AG09319 (cell line): ENCODE measurements around the gene ITPK1.

Experiments used
- DNase-seq: peaks from one replicate; pipeline ENCODE4 v3.0.0-alpha.2; 2010; ENCODE audit warnings: low read depth; ENCODE audit errors: extremely low read depth
- TF ChIP-seq, protein P1 (sequence below): IDR thresholded peaks from 2 replicates; pipeline ENCODE4 v1.5.1; 2011; ENCODE audit warnings: low read depth, mild to moderate bottlenecking, inconsistent platforms, low read length, moderate library complexity

The ITPK1 gene

GRCh38 chr14:92971601-92972180, 144.0 kb downstream of the ITPK1 start:
- DNase-seq: no peak
- TF ChIP-seq, protein P1, sequence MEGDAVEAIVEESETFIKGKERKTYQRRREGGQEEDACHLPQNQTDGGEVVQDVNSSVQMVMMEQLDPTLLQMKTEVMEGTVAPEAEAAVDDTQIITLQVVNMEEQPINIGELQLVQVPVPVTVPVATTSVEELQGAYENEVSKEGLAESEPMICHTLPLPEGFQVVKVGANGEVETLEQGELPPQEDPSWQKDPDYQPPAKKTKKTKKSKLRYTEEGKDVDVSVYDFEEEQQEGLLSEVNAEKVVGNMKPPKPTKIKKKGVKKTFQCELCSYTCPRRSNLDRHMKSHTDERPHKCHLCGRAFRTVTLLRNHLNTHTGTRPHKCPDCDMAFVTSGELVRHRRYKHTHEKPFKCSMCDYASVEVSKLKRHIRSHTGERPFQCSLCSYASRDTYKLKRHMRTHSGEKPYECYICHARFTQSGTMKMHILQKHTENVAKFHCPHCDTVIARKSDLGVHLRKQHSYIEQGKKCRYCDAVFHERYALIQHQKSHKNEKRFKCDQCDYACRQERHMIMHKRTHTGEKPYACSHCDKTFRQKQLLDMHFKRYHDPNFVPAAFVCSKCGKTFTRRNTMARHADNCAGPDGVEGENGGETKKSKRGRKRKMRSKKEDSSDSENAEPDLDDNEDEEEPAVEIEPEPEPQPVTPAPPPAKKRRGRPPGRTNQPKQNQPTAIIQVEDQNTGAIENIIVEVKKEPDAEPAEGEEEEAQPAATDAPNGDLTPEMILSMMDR: no peak

GRCh38 chr14:92970271-92970670, 145.5 kb downstream of the ITPK1 start:
- TF ChIP-seq, protein P1: no peak
- DNase-seq: no peak

DNA sequence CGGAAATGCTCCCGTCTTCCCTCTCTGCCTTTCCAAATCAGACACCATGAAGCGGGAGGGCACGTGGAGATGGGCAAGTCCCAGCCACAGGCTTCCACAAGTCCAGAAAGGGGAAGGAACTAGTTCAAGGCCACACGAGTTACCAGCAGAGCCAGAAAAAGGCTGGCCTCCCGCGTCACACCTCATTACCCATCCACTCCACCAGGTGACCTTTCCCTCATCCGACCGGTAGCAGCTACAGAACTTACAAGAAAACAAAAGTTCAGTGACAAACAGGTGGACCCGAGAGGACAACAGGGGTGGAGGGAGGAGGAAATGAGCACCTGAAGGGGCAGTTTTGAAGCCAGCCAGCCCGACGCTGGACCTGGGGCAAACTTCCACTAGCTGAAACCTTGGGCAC, 145.9 kb downstream of the ITPK1 start:
- no peak for DNase-seq

DNA sequence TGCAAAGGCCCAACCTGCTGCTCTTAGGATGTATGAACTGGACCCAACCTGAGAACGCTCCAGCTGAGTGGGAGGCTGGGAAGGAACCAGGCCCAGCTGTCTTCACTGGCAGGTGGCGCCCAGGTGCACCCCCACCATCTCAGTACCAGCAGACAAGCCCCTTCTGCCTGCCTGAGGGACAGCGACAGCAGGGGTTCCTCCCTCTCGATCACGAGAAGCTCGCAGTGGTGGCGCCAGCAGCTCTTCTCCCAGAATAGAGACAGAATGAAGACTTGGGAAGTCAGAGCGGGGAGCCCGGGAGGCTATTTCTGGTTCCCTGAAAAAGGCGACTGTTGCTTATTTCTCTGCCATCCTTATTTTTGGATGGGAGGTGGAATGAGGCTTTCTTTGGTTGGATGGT, 146.3 kb downstream of the ITPK1 start:
- DNase-seq: no peak
- TF ChIP-seq, protein P1: no peak

More for the DNA sequence above, 145.9 kb downstream of the ITPK1 start:
- TF ChIP-seq, protein P1: no peak

DNA sequence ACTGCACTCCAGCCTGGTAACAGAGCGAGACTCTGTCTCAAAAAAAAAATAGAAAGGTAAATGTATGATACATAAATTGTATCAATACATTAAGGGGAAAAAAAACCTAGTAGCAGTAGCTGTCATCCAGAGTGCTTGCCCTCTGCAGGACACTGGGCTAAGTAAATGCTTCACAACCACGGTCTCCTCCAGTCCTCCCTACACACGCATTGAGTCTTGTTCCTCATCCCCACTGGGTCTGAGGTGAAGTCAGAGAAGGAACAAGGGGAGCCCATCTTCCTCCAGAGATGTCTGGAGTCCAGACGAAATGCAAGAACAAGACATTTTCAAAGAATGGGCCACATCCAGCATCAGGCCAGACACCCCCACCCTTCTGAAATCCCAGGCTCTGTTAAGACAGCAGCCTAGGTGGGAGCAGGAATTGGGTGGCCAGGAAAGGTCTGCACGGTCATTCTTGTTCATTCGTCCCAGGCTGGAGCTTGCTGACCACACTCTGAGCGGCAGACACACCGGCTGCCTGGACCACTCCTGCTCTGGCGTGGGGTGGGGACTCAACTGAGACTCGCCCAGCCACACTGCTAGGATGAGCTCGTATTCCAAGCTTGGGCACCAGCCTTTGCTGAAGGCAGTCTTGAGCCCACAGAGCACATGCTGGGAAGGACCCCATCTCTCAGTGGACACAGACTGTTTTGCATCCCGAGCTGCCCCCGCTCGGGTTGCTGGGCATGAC, 147.3 kb downstream of the ITPK1 start:
- TF ChIP-seq, protein P1: no peak
- no peak for DNase-seq

DNA sequence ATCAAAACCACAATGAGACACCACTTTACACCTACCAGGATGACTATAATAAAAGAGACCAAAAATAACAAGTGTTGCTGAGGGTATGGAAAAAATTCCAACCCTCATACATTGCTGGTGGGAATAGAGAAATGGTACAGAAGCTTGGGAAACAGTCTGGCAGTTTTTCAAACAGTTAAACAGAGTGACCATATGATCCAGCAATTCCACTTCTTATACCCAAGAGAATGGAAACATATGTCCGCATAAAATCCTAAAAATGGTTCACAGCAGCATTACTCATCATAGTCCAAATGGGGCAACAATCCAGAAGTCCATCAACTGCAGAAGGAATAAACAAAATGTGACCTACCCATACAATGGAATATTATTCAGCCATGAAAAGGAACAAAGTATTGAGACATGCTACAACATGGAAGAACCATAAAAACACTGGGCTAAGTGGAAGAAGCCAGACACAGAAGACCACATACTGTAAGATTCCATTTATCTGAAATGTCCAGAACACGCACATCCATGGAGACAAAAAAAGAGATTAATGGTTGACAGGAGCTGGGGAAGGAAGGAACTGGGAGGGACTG, 148.3 kb downstream of the ITPK1 start:
- TF ChIP-seq, protein P1: no peak
- no peak for DNase-seq

DNA sequence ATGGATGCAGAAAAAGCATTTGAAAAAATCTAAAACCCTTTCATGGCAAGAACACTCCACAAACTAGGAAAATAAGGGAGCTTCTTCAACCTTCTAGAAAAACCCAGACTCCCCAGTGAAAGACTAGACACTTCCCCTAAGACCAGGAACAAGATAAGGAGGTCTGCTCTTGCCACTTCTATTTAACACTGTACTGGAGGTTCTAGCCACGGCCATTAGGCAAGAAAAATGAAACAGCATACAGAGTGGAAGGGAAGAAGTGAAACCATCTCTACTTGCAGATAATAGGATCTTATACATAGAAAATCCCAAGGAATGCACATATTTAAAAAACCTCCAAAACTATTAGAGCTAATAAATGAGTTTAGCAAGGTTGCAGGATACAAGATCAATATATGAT, 150.4 kb downstream of the ITPK1 start:
- TF ChIP-seq, protein P1: no peak
- no peak for DNase-seq
